Measurements from ENCODE around the gene RPTOR.

DNA sequence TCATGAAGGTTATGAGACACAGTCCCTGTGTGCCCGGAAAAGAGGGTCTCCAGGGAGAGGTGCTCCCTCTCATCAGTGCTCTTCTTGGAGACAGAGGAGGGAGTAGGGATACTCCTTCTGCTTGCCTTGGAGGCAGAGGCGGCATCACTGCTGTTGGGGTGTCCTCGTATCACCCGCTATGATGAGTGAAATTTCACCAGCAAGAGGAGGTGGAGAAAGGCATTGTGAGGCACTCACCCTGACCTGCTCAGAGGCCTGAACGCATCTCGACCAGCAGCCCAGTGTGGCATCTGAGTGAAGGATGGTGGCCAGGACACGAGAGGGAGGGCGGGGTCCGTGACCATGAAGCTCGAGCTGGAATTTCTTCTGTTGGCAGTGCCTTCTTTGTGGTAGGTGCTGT, 224.9 kb downstream of the RPTOR start:
- TF ChIP-seq POLR2AphosphoS5 (IDR thresholded peaks at IDR 0.05; ENCODE audit: low read depth, low read length) (no peak), SIN3A (IDR thresholded peaks at IDR 0.05; ENCODE audit: borderline replicate concordance, insufficient read depth, low read depth, low read length) (no peak)
- TF ChIP-seq, protein P1, sequence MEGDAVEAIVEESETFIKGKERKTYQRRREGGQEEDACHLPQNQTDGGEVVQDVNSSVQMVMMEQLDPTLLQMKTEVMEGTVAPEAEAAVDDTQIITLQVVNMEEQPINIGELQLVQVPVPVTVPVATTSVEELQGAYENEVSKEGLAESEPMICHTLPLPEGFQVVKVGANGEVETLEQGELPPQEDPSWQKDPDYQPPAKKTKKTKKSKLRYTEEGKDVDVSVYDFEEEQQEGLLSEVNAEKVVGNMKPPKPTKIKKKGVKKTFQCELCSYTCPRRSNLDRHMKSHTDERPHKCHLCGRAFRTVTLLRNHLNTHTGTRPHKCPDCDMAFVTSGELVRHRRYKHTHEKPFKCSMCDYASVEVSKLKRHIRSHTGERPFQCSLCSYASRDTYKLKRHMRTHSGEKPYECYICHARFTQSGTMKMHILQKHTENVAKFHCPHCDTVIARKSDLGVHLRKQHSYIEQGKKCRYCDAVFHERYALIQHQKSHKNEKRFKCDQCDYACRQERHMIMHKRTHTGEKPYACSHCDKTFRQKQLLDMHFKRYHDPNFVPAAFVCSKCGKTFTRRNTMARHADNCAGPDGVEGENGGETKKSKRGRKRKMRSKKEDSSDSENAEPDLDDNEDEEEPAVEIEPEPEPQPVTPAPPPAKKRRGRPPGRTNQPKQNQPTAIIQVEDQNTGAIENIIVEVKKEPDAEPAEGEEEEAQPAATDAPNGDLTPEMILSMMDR (IDR thresholded peaks at IDR 0.05) = no peak
- TF ChIP-seq, protein P2, sequence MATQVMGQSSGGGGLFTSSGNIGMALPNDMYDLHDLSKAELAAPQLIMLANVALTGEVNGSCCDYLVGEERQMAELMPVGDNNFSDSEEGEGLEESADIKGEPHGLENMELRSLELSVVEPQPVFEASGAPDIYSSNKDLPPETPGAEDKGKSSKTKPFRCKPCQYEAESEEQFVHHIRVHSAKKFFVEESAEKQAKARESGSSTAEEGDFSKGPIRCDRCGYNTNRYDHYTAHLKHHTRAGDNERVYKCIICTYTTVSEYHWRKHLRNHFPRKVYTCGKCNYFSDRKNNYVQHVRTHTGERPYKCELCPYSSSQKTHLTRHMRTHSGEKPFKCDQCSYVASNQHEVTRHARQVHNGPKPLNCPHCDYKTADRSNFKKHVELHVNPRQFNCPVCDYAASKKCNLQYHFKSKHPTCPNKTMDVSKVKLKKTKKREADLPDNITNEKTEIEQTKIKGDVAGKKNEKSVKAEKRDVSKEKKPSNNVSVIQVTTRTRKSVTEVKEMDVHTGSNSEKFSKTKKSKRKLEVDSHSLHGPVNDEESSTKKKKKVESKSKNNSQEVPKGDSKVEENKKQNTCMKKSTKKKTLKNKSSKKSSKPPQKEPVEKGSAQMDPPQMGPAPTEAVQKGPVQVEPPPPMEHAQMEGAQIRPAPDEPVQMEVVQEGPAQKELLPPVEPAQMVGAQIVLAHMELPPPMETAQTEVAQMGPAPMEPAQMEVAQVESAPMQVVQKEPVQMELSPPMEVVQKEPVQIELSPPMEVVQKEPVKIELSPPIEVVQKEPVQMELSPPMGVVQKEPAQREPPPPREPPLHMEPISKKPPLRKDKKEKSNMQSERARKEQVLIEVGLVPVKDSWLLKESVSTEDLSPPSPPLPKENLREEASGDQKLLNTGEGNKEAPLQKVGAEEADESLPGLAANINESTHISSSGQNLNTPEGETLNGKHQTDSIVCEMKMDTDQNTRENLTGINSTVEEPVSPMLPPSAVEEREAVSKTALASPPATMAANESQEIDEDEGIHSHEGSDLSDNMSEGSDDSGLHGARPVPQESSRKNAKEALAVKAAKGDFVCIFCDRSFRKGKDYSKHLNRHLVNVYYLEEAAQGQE (IDR thresholded peaks at IDR 0.05; ENCODE audit: insufficient read depth in 1 of 2, low read depth in 2 of 2, low read length in 1 of 2) = no peak
